MM.1S (cell line): Measurements from ENCODE around the gene CTBP1.

Experiments used
- DNase-seq: peaks from one replicate; pipeline ENCODE4 v3.0.0-alpha.2; 2015
- H2AFZ ChIP-seq: fragments of 300-600 bp; sonication (generic); 2 replicates; pipeline ENCODE4 v1.6.0; 2016; ENCODE audit warnings: antibody characterized with exemption, low read length
- H3F3A ChIP-seq: fragments of 300-600 bp; sonication (generic); 2 replicates; pipeline ENCODE4 v1.6.1; 2016; ENCODE audit warnings: mild to moderate bottlenecking, antibody characterized with exemption, low read length, moderate library complexity, mixed read lengths; ENCODE audit not compliant: insufficient read depth
- H3K27ac ChIP-seq: fragments of 300-600 bp; sonication (generic); 2 replicates; pipeline ENCODE4 v1.5.1; 2016; ENCODE audit warnings: mild to moderate bottlenecking, low read length
- H3K27me3 ChIP-seq: fragments of 300-600 bp; sonication (generic); replicated peaks from 2 replicates; pipeline ENCODE4 v1.6.0; 2016; ENCODE audit warnings: low read length; ENCODE audit not compliant: insufficient read depth
- H3K36me3 ChIP-seq: fragments of 300-600 bp; sonication (generic); replicated peaks from 2 replicates; pipeline ENCODE4 v1.6.1; 2016; ENCODE audit warnings: mild to moderate bottlenecking, low read length, mixed read lengths; ENCODE audit not compliant: insufficient read depth
- H3K4me1 ChIP-seq: fragments of 300-600 bp; sonication (generic); 2 replicates; pipeline ENCODE4 v1.6.1; 2016; ENCODE audit warnings: low read length, mixed read lengths
- H3K4me2 ChIP-seq: fragments of 300-600 bp; sonication (generic); 2 replicates; pipeline ENCODE4 v1.6.0; 2016; ENCODE audit warnings: low read depth, low read length
- H3K4me3 ChIP-seq: fragments of 300-600 bp; sonication (generic); 2 replicates; pipeline ENCODE4 v1.5.1; 2016; ENCODE audit warnings: low read length, mixed read lengths
- H3K79me2 ChIP-seq: fragments of 300-600 bp; sonication (generic); 2 replicates; pipeline ENCODE4 v1.6.1; 2016; ENCODE audit warnings: mixed run types, low read length, mixed read lengths
- H3K9ac ChIP-seq: fragments of 300-600 bp; sonication (generic); 2 replicates; pipeline ENCODE4 v1.6.1; 2016; ENCODE audit warnings: low read length, mixed read lengths
- H3K9me2 ChIP-seq: fragments of 300-600 bp; sonication (generic); replicated peaks from 2 replicates; pipeline ENCODE4 v1.6.1; 2016; ENCODE audit warnings: mild to moderate bottlenecking, low read length, mixed read lengths; ENCODE audit not compliant: insufficient read depth
- H3K9me3 ChIP-seq: fragments of 300-600 bp; sonication (generic); replicated peaks from 2 replicates; pipeline ENCODE4 v1.6.1; 2016; ENCODE audit warnings: mild to moderate bottlenecking, low read length, mixed read lengths; ENCODE audit not compliant: insufficient read depth
- H4K20me1 ChIP-seq: fragments of 300-600 bp; sonication (generic); 2 replicates; pipeline ENCODE4 v1.6.1; 2016; ENCODE audit warnings: mild to moderate bottlenecking, low read length, moderate library complexity, mixed read lengths; ENCODE audit not compliant: insufficient read depth
- EZH2 ChIP-seq: fragments of 300-600 bp; sonication (generic); optimal IDR thresholded peaks from 2 replicates; pipeline ENCODE3; 2017; ENCODE audit warnings: low read depth, mild to moderate bottlenecking, antibody characterized with exemption, low read length, mixed read lengths
- EZH2phosphoT487 ChIP-seq: fragments of 300-600 bp; sonication (generic); IDR thresholded peaks from 2 replicates; pipeline ENCODE4 v1.6.1; 2018; ENCODE audit warnings: antibody characterized with exemption, low read length
- TF ChIP-seq, protein P1 (sequence below): fragments of 300-600 bp; sonication (generic); IDR thresholded peaks from 2 replicates; pipeline ENCODE4 v1.5.1; 2016; ENCODE audit warnings: antibody characterized with exemption, low read length, mixed read lengths

CTBP1 gene

DNA sequence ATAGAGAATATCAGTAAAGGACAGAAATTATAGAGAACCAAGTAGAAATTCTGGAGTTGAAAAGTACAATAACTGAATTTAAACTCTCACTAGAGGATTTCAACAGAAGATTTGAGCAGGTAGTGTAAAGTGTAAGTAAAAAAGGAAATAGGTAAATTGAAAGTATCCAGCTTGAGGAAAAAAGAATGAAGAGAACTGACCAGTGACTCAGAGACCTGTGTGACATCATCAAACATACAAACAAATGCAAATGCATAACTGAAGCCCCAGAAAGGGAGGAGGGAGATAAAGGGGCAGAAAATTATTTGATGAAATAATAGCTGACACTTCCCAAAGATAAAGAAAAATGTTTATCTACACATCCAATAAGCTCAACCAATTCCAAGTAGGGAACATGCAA lies 68.3 kb downstream of the CTBP1 start:
- no peak overlapping the region for H2AFZ ChIP-seq
- peaks cover 10% of the 10 kb centered on the region for H3K4me1 ChIP-seq
- H3K79me2 ChIP-seq = no peaks in the 10 kb centered on the region
- peaks cover 19% of the 10 kb centered on the region for H3F3A ChIP-seq
- no peaks in the 10 kb centered on the region for H4K20me1 ChIP-seq
- H3K9me2 ChIP-seq = no peaks in the 10 kb centered on the region
- TF ChIP-seq EZH2phosphoT487 = no peak
- no peak for TF ChIP-seq EZH2
- TF ChIP-seq, protein P1, sequence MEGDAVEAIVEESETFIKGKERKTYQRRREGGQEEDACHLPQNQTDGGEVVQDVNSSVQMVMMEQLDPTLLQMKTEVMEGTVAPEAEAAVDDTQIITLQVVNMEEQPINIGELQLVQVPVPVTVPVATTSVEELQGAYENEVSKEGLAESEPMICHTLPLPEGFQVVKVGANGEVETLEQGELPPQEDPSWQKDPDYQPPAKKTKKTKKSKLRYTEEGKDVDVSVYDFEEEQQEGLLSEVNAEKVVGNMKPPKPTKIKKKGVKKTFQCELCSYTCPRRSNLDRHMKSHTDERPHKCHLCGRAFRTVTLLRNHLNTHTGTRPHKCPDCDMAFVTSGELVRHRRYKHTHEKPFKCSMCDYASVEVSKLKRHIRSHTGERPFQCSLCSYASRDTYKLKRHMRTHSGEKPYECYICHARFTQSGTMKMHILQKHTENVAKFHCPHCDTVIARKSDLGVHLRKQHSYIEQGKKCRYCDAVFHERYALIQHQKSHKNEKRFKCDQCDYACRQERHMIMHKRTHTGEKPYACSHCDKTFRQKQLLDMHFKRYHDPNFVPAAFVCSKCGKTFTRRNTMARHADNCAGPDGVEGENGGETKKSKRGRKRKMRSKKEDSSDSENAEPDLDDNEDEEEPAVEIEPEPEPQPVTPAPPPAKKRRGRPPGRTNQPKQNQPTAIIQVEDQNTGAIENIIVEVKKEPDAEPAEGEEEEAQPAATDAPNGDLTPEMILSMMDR = no peak
- no peak overlapping the region for H3K9ac ChIP-seq
- H3K4me2 ChIP-seq = no peak overlapping the region
- H3K36me3 ChIP-seq = no peaks in the 10 kb centered on the region
- no peaks in the 10 kb centered on the region for H3K27me3 ChIP-seq
- no peak for DNase-seq
- no peak overlapping the region for H3K4me3 ChIP-seq
- no peak overlapping the region for H3K27ac ChIP-seq
- H3K9me3 ChIP-seq = no peaks in the 10 kb centered on the region

DNA sequence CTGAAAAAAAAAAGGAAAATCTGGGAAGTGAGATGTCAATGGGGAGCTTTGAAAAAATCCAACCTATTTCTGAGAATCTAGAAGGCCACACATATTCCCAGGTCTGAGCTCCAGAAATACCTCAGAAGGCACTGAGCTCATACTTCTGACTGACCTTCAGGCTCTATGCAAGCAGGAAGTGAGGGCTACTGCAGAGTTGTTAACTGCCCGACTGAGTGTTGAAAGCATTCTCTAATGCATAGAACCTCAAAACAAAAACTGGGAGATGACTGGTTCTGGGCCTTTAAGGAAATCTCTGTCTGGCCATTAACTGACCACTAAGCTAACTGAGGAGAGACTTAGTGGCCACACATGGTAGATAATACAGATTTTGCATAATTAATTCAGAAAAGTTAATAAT lies 69.0 kb downstream of the CTBP1 start:
- H2AFZ ChIP-seq = no peak overlapping the region
- no peak for TF ChIP-seq EZH2
- TF ChIP-seq, protein P1 = no peak
- peaks cover 19% of the 10 kb centered on the region for H3F3A ChIP-seq
- H3K9me3 ChIP-seq = no peaks in the 10 kb centered on the region
- no peaks in the 10 kb centered on the region for H3K79me2 ChIP-seq
- H3K27me3 ChIP-seq = no peaks in the 10 kb centered on the region
- H3K9me2 ChIP-seq = no peaks in the 10 kb centered on the region
- no peak overlapping the region for H3K4me2 ChIP-seq
- H3K9ac ChIP-seq = no peak overlapping the region
- DNase-seq = no peak
- no peaks in the 10 kb centered on the region for H3K36me3 ChIP-seq
- no peak overlapping the region for H3K4me3 ChIP-seq
- H3K27ac ChIP-seq = no peak overlapping the region
- H4K20me1 ChIP-seq = no peaks in the 10 kb centered on the region
- H3K4me1 ChIP-seq = peaks cover 10% of the 10 kb centered on the region

DNA sequence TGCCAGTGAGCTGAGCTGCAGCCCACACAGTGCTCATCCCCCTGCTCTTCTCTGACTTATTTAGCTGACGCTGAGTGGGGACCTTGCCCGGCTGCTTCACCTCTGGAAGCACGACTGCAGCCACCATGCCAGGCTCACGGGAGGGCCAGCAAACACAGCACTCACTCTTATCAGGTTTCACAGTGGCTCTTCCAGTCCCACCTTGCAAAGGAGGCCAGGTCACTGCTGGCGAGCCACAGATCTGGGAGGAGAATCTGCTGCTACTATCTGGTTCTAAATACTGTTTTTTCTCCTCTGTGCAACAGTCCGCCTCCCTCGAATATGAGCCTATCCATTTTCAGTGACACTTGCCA lies 69.9 kb downstream of the CTBP1 start:
- H3K4me3 ChIP-seq = no peak overlapping the region
- H3K9ac ChIP-seq = no peak overlapping the region
- no peak overlapping the region for H3K4me2 ChIP-seq
- H4K20me1 ChIP-seq = no peaks in the 10 kb centered on the region
- peaks cover 9% of the 10 kb centered on the region for H3K4me1 ChIP-seq
- no peaks in the 10 kb centered on the region for H3K36me3 ChIP-seq
- no peak for DNase-seq
- H2AFZ ChIP-seq = no peak overlapping the region
- no peaks in the 10 kb centered on the region for H3K79me2 ChIP-seq
- H3K9me3 ChIP-seq = no peaks in the 10 kb centered on the region
- TF ChIP-seq EZH2 = no peak
- no peak for TF ChIP-seq EZH2phosphoT487
- TF ChIP-seq, protein P1 = no peak
- no peaks in the 10 kb centered on the region for H3K9me2 ChIP-seq
- peaks cover 10% of the 10 kb centered on the region for H3F3A ChIP-seq
- H3K27ac ChIP-seq = no peak overlapping the region
- H3K27me3 ChIP-seq = no peaks in the 10 kb centered on the region
